Body of pancreas (tissue), 4 donors: ENCODE measurements around the gene SMAGP. TPM values are rescaled to one million over a fixed set of nuclear protein-coding genes. Genes with fewer than 3 reads are reported as not detected.
"Not testable (repeated sequence)": the region's sequence is repeated elsewhere in the genome, so short reads cannot be mapped to it uniquely, and the experiment has no call there.

Experiments
- ATAC-seq: fragments of 150-250 bp; one replicate; pipeline ENCODE4 v1.9.1; 2016
- DNase-seq, 4 donors: peaks; one replicate each; pipeline ENCODE4 v3.0.0-alpha.2; 2019
- H3K27ac ChIP-seq, 4 donors: fragments of 200-600 bp; sonication (generic); 1 replicate in 3 of 4; 2 replicates in 1 of 4; pipeline versions ENCODE4 v1.5.1 to v1.6.1; 2016 to 2019; ENCODE audit warnings: mild to moderate bottlenecking in 1 of 4, mixed read lengths in 1 of 4, moderate library complexity in 1 of 4
- H3K27me3 ChIP-seq, 2 donors: fragments of 200-600 bp; sonication (generic); one replicate each; pipeline ENCODE4 v1.6.0; 2016; ENCODE audit warnings: mild to moderate bottlenecking in 1 of 2
- H3K36me3 ChIP-seq, 2 donors: fragments of 200-600 bp; sonication (generic); replicated peaks in 1 of 2; 2 replicates each; pipeline ENCODE4 v1.5.1; 2016; ENCODE audit warnings: low read depth in 2 of 2; ENCODE audit not compliant: insufficient read depth in 1 of 2
- H3K4me1 ChIP-seq: fragments of 200-600 bp; sonication (generic); one replicate; pipeline ENCODE4 v1.6.0; 2016
- H3K4me3 ChIP-seq, 2 donors: fragments of 200-600 bp; sonication (generic); 1 replicate in 1 of 2; 2 replicates in 1 of 2; pipeline ENCODE4 v1.5.1; 2016 to 2019
- H3K9me3 ChIP-seq, 3 donors: fragments of 200-600 bp; sonication (generic); 1 replicate in 2 of 3; 2 replicates in 1 of 3; pipeline ENCODE4 v1.5.1; 2016
- POLR2A ChIP-seq, 3 donors: fragments of 450-650 bp; IDR thresholded peaks; one replicate each; pipeline ENCODE4 v1.6.1; 2016; ENCODE audit warnings: antibody characterized with exemption in 3 of 3, mild to moderate bottlenecking in 2 of 3
- WGBS, 2 donors: methylation state at CpG; one replicate each; pipeline ENCODE4 v1.1.5; 2017; 5-methylcytosine and 5-hydroxymethylcytosine counted together
- intact Hi-C: fragments of 100-400 bp; cut with DNase I; formaldehyde crosslinking; loops from one replicate; pipeline ENCODE4 v1.15.1; 2023
- total RNA-seq, 2 donors: library from RNA; depleted of rRNA; stranded (reverse); fragments of >200 nt; gene quantifications; one replicate each; pipeline ENCODE4 v1.1.0, GENCODE V29; 2016
- TF ChIP-seq, protein P1 (sequence below), 7 experiments: fragments of 450-650 bp in 4 of 7; fragments of 200-600 bp in 3 of 7; sonication (generic) in 3 of 7; IDR thresholded peaks; one replicate each; pipeline ENCODE4 v1.5.1; 2016 to 2019; ENCODE audit warnings: antibody characterized with exemption in 7 of 7

SMAGP gene
- total RNA-seq, 2 donors from 2014 or later: 7.0 to 8.6 TPM

GRCh38 chr12:51234530-51234929 is 35.7 kb downstream of the SMAGP start:
- intact Hi-C loops: no loop called here
- ATAC-seq (no peak), DNase-seq (no peak)
- Histone ChIP-seq H3K4me1 (peaks cover 6% of the 10 kb centered on the region), H3K9me3 (no peaks in the 10 kb centered on the region), H3K36me3 (no peaks in the 10 kb centered on the region), H3K4me3 (no peak overlapping the region), H3K27me3 (no peaks in the 10 kb centered on the region), H3K27ac (no peak overlapping the region)
- TF ChIP-seq POLR2A (IDR thresholded peaks at IDR 0.05): no peak
- TF ChIP-seq, protein P1, sequence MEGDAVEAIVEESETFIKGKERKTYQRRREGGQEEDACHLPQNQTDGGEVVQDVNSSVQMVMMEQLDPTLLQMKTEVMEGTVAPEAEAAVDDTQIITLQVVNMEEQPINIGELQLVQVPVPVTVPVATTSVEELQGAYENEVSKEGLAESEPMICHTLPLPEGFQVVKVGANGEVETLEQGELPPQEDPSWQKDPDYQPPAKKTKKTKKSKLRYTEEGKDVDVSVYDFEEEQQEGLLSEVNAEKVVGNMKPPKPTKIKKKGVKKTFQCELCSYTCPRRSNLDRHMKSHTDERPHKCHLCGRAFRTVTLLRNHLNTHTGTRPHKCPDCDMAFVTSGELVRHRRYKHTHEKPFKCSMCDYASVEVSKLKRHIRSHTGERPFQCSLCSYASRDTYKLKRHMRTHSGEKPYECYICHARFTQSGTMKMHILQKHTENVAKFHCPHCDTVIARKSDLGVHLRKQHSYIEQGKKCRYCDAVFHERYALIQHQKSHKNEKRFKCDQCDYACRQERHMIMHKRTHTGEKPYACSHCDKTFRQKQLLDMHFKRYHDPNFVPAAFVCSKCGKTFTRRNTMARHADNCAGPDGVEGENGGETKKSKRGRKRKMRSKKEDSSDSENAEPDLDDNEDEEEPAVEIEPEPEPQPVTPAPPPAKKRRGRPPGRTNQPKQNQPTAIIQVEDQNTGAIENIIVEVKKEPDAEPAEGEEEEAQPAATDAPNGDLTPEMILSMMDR (IDR thresholded peaks at IDR 0.05): no peak
- 31 to 35% methylated on average over 5 of the region's 5 CpGs for WGBS, 2 donors

GRCh38 chr12:51232642-51233041 is 37.6 kb downstream of the SMAGP start:
- Histone ChIP-seq H3K4me1 (peaks cover under 1% of the 10 kb centered on the region), H3K27me3 (no peaks in the 10 kb centered on the region), H3K27ac (no peak overlapping the region), H3K36me3 (no peaks in the 10 kb centered on the region), H3K4me3 (no peak overlapping the region), H3K9me3 (no peaks in the 10 kb centered on the region)
- TF ChIP-seq POLR2A (IDR thresholded peaks at IDR 0.05): no peak
- TF ChIP-seq, protein P1 (IDR thresholded peaks at IDR 0.05): no peak
- no peak for DNase-seq
- intact Hi-C loops: no loop called here
- no peak for ATAC-seq

GRCh38 chr12:51229116-51229809 is 41.0 kb downstream of the SMAGP start:
- H3K27ac ChIP-seq: no peak overlapping the region
- DNase-seq (no peak), ATAC-seq (no peak)
- H3K9me3 ChIP-seq: no peaks in the 10 kb centered on the region
- H3K4me3 ChIP-seq: no peak overlapping the region
- H3K36me3 ChIP-seq: no peaks in the 10 kb centered on the region
- TF ChIP-seq POLR2A (IDR thresholded peaks at IDR 0.05): no peak
- TF ChIP-seq, protein P1 (IDR thresholded peaks at IDR 0.05): no peak
- no peaks in the 10 kb centered on the region for H3K4me1 ChIP-seq
- 90 to 94% methylated on average over 7 of the region's 7 CpGs for WGBS, 2 donors
- H3K27me3 ChIP-seq: no peaks in the 10 kb centered on the region
- intact Hi-C loops: no loop called here

DNA sequence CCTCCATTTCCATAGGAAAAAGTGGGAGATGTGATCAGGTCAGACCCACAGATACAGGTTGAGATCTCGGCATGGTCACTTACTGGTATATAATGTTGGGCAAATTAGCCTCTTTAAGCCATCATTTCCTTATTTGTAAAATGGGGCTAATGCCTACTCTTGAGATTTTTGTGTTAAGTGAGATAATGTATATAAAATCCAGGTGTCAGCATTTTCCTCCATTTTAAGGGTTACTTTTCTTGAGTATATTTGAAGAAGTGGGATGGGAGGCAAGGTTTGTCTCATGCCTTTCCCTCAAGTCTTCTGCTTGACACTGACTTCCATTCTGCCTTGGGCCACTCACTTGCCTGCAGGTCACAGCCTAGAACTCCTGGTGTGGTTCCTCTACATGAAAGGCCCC is 42.3 kb downstream of the SMAGP start:
- Histone ChIP-seq H3K27me3 (no peaks in the 10 kb centered on the region), H3K4me3 (no peak overlapping the region), H3K36me3 (no peaks in the 10 kb centered on the region), H3K27ac (no peak overlapping the region), H3K9me3 (no peaks in the 10 kb centered on the region), H3K4me1 (no peaks in the 10 kb centered on the region)
- 93 to 100% methylated on average over 1 of the region's 1 CpG for WGBS, 2 donors
- DNase-seq: no peak
- intact Hi-C loops: no loop called here
- no peak for TF ChIP-seq POLR2A (IDR thresholded peaks at IDR 0.05)
- TF ChIP-seq, protein P1 (IDR thresholded peaks at IDR 0.05): no peak
- no peak for ATAC-seq

- H3K27ac ChIP-seq, H3K9me3 ChIP-seq, H3K4me1 ChIP-seq, intact Hi-C loops, H3K27me3 ChIP-seq, H3K36me3 ChIP-seq, ATAC-seq, DNase-seq, H3K4me3 ChIP-seq: not testable (repeated sequence)
- 91 to 96% methylated on average over 5 of the region's 5 CpGs for WGBS, 2 donors
Observed at GRCh38 chr12:51227112-51227511, 43.1 kb downstream of the SMAGP start.
